Glutamatergic neuron (in vitro differentiated cells): ENCODE data around the gene KIAA1217. TPM values are rescaled to one million over a fixed set of nuclear protein-coding genes. Genes with fewer than 3 reads are reported as not detected.

ENCODE experiments used
- DNase-seq: peaks from one replicate; pipeline ENCODE4 v3.0.0; 2022
- H3K27ac Mint-ChIP-seq: one replicate; pipeline ENCODE4 v1.8.0; 2020; ENCODE audit warnings: mild to moderate bottlenecking, mixed read lengths, inconsistent platforms; ENCODE audit not compliant: unreplicated experiment
- H3K27me3 Mint-ChIP-seq: one replicate; pipeline ENCODE4 v1.8.0; 2020; ENCODE audit warnings: mild to moderate bottlenecking, moderate library complexity, mixed read lengths, inconsistent platforms; ENCODE audit not compliant: unreplicated experiment
- H3K36me3 Mint-ChIP-seq: one replicate; pipeline ENCODE4 v1.8.0; 2020; ENCODE audit warnings: mild to moderate bottlenecking, mixed read lengths, inconsistent platforms; ENCODE audit not compliant: unreplicated experiment
- H3K4me1 Mint-ChIP-seq: one replicate; pipeline ENCODE4 v1.8.0; 2020; ENCODE audit warnings: mild to moderate bottlenecking, low read depth, mixed read lengths, inconsistent platforms; ENCODE audit not compliant: unreplicated experiment
- H3K4me3 Mint-ChIP-seq: one replicate; pipeline ENCODE4 v1.8.0; 2020; ENCODE audit warnings: mild to moderate bottlenecking, mixed read lengths, inconsistent platforms; ENCODE audit not compliant: unreplicated experiment
- H3K9me3 Mint-ChIP-seq: one replicate; pipeline ENCODE4 v1.8.0; 2020; ENCODE audit warnings: mild to moderate bottlenecking, moderate library complexity, mixed read lengths, inconsistent platforms; ENCODE audit not compliant: unreplicated experiment
- CTCF ChIP-seq: fragments of 200-600 bp; sonication (generic); IDR thresholded peaks from one replicate; pipeline ENCODE4 v1.5.0; 2021; ENCODE audit not compliant: partially characterized antibody, unreplicated experiment
- total RNA-seq: library from RNA; stranded (reverse); fragmentation: NEBNext Ultra II Directional; extraction: Animal tissue kit (Norgen Biotek cat#: 25700); gene quantifications from one replicate; pipeline ENCODE4 v1.2.1, GENCODE V29; 2021; ENCODE audit not compliant: unreplicated experiment

The KIAA1217 gene
- total RNA-seq, 1 donor from 2014 or later: 4.4 TPM

GRCh38 chr10:24168258-24169170 lies 40.4 kb upstream of the KIAA1217 start:
- Mint-ChIP-seq H3K27me3 (no peaks in the 10 kb centered on the region), H3K4me3 (no peak overlapping the region), H3K36me3 (no peaks in the 10 kb centered on the region), H3K27ac (no peak overlapping the region), H3K9me3 (peaks cover 2% of the 10 kb centered on the region), H3K4me1 (no peaks in the 10 kb centered on the region)
- TF ChIP-seq CTCF: no peak
- DNase-seq: no peak

GRCh38 chr10:24170199-24170598 lies 38.7 kb upstream of the KIAA1217 start:
- Mint-ChIP-seq H3K36me3 (peaks cover 4% of the 10 kb centered on the region), H3K4me1 (no peaks in the 10 kb centered on the region), H3K9me3 (peaks cover 2% of the 10 kb centered on the region), H3K4me3 (no peak overlapping the region), H3K27ac (no peak overlapping the region), H3K27me3 (no peaks in the 10 kb centered on the region)
- no peak for DNase-seq
- no peak for TF ChIP-seq CTCF

- DNase-seq: no peak
- no peaks in the 10 kb centered on the region for H3K9me3 Mint-ChIP-seq
- H3K36me3 Mint-ChIP-seq: peaks cover 10% of the 10 kb centered on the region
These were observed 36.0 kb upstream of the KIAA1217 start for GRCh38 chr10:24172909-24173308.

GRCh38 chr10:24174014-24174413 lies 34.9 kb upstream of the KIAA1217 start:
- Mint-ChIP-seq H3K9me3 (no peaks in the 10 kb centered on the region), H3K27ac (no peak overlapping the region), H3K4me1 (no peaks in the 10 kb centered on the region), H3K36me3 (peaks cover 10% of the 10 kb centered on the region), H3K27me3 (peaks cover 1% of the 10 kb centered on the region), H3K4me3 (no peak overlapping the region)
- no peak for TF ChIP-seq CTCF
- DNase-seq: no peak

More at GRCh38 chr10:24172909-24173308, 36.0 kb upstream of the KIAA1217 start:
- Mint-ChIP-seq H3K4me3 (no peak overlapping the region), H3K4me1 (no peaks in the 10 kb centered on the region), H3K27me3 (no peaks in the 10 kb centered on the region), H3K27ac (no peak overlapping the region)
- TF ChIP-seq CTCF: no peak

GRCh38 chr10:24176658-24177057 lies 32.3 kb upstream of the KIAA1217 start:
- Mint-ChIP-seq H3K27ac (no peak overlapping the region), H3K27me3 (peaks cover 1% of the 10 kb centered on the region), H3K36me3 (peaks cover 10% of the 10 kb centered on the region), H3K4me1 (no peaks in the 10 kb centered on the region), H3K9me3 (no peaks in the 10 kb centered on the region), H3K4me3 (no peak overlapping the region)
- no peak for DNase-seq
- no peak for TF ChIP-seq CTCF
